ENCODE results near the gene BTNL9. TPM values are rescaled to one million over a fixed set of nuclear protein-coding genes. Genes with fewer than 3 reads are reported as not detected.
"Not testable (repeated sequence)": the region's sequence is repeated elsewhere in the genome, so short reads cannot be mapped to it uniquely, and the experiment has no call there.

The BTNL9 gene
- polyA plus RNA-seq, 4 donors = 5.6 to 15.5 (median 8.2) TPM

- no peak for DNase-seq (ENCODE audit: low read depth in 4 of 4, low spot score in 2 of 4)
These were observed 2.1 kb downstream of the BTNL9 start for GRCh38 chr5:181042036-181042713.

- DNase-seq (ENCODE audit: low read depth in 4 of 4, low spot score in 2 of 4) = no peak
These were observed 2.7 kb downstream of the BTNL9 start for GRCh38 chr5:181042722-181043121.

- DNase-seq (ENCODE audit: low read depth in 4 of 4, low spot score in 2 of 4) = no peak
These were observed 3.4 kb downstream of the BTNL9 start for GRCh38 chr5:181043285-181044092.

- no peak for DNase-seq (ENCODE audit: low read depth in 4 of 4, low spot score in 2 of 4)
These were observed 4.1 kb downstream of the BTNL9 start for GRCh38 chr5:181044093-181044599.

GRCh38 chr5:181044662-181045305, 4.7 kb downstream of the BTNL9 start:
- DNase-seq (ENCODE audit: low read depth in 4 of 4, low spot score in 2 of 4) = no peak

GRCh38 chr5:181045316-181045715, 5.2 kb downstream of the BTNL9 start:
- DNase-seq (ENCODE audit: low read depth in 4 of 4, low spot score in 2 of 4) = no peak

GRCh38 chr5:181045857-181046256, 5.8 kb downstream of the BTNL9 start:
- not testable (repeated sequence) for DNase-seq (ENCODE audit: low read depth in 4 of 4, low spot score in 2 of 4)

- DNase-seq (ENCODE audit: low read depth in 4 of 4, low spot score in 2 of 4) = no peak
These were observed 7.2 kb downstream of the BTNL9 start for GRCh38 chr5:181047288-181047687.

GRCh38 chr5:181047921-181048320, 7.9 kb downstream of the BTNL9 start:
- DNase-seq (ENCODE audit: low read depth in 4 of 4, low spot score in 2 of 4) = no peak

GRCh38 chr5:181050016-181050415, 9.9 kb downstream of the BTNL9 start:
- no peak for DNase-seq (ENCODE audit: low read depth in 4 of 4, low spot score in 2 of 4)

- DNase-seq (ENCODE audit: low read depth in 4 of 4, low spot score in 2 of 4) = no peak
These were observed 12.0 kb downstream of the BTNL9 start for GRCh38 chr5:181051841-181052671.

- no peak for DNase-seq (ENCODE audit: low read depth in 4 of 4, low spot score in 2 of 4)
These were observed 12.8 kb downstream of the BTNL9 start for GRCh38 chr5:181052672-181053487.

GRCh38 chr5:181053488-181054121, 13.5 kb downstream of the BTNL9 start:
- no peak for DNase-seq (ENCODE audit: low read depth in 4 of 4, low spot score in 2 of 4)

- DNase-seq (ENCODE audit: low read depth in 4 of 4, low spot score in 2 of 4) = no peak
These were observed 14.1 kb downstream of the BTNL9 start for GRCh38 chr5:181054138-181054537.

- no peak for DNase-seq (ENCODE audit: low read depth in 4 of 4, low spot score in 2 of 4)
These were observed 14.9 kb downstream of the BTNL9 start for GRCh38 chr5:181054871-181055459.

- DNase-seq (ENCODE audit: low read depth in 4 of 4, low spot score in 2 of 4) = no peak
These were observed 16.4 kb downstream of the BTNL9 start for GRCh38 chr5:181056431-181056830.

- DNase-seq (ENCODE audit: low read depth in 4 of 4, low spot score in 2 of 4) = no peak
These were observed 18.3 kb downstream of the BTNL9 start for GRCh38 chr5:181058321-181058720.

GRCh38 chr5:181058786-181059296, 18.8 kb downstream of the BTNL9 start:
- no peak for DNase-seq (ENCODE audit: low read depth in 4 of 4, low spot score in 2 of 4)
